ENCODE results near the gene RNU6-9. TPM values are rescaled to one million over a fixed set of nuclear protein-coding genes. Genes with fewer than 3 reads are reported as not detected.
"Not testable (repeated sequence)": the region's sequence is repeated elsewhere in the genome, so short reads cannot be mapped to it uniquely, and the experiment has no call there.

The RNU6-9 gene
- total and polyA plus RNA-seq, 2 donors: not detected

DNA sequence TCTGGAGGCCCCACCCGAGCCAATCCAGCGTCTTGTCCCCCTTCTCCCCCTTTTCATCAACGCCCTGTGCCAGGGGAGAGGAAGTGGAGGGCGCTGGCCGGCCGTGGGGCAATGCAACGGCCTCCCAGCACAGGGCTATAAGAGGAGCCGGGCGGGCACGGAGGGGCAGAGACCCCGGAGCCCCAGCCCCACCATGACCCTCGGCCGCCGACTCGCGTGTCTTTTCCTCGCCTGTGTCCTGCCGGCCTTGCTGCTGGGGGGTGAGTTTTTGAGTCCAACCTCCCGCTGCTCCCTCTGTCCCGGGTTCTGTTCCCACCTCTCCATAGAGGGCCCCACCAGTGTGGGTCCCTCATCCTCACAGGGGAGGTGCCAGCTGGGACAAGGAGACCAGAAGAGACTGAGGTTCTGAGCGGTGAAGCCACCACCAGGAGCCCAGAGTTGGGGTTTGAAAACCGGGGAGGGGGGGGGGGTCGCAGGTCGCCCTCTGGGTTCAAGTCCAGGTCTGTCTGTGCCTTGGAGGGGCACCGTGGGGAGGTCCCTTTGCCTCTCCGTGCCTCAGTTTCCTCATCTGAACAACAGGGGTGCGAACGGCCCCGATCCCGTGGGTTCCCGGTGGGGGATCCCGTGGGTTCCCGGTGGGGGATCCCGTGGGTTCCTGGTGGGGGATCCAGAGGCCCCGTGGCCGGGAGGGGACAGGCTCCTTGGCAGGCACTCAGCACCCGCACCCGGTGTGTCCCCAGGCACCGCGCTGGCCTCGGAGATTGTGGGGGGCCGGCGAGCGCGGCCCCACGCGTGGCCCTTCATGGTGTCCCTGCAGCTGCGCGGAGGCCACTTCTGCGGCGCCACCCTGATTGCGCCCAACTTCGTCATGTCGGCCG lies 40.9 kb upstream of the RNU6-9 start, which contains the start of gene ELANE:
ELANE (plus strand) TSS at position 168 of the 878 bp plus-strand sequence; CDS start at position 194, 26 bp downstream.
- 67% methylated on average over 55 of the region's 55 CpGs for WGBS
- no peak within 1 kb of the TSS for H3K27ac ChIP-seq (ENCODE audit: low read depth in 1 of 2, low read length in 1 of 2)
- no peak within 1 kb of the TSS for H3K4me3 ChIP-seq (ENCODE audit: low read length in 2 of 2)
- H3K9me3 ChIP-seq (ENCODE audit: control insufficient read depth in 2 of 2, insufficient read depth in 1 of 2, low read length in 1 of 2): no peaks in the 10 kb centered on the region
- H3K27me3 ChIP-seq (ENCODE audit: control insufficient read depth in 2 of 2, insufficient read depth in 1 of 2, low read length in 1 of 2): peaks cover 20 to 81% of the 10 kb centered on the region in 2 donors
- no peak for DNase-seq (ENCODE audit: low read depth in 6 of 9, low spot score in 9 of 9)
- no peaks in the 10 kb centered on the region for H3K4me1 ChIP-seq (ENCODE audit: control insufficient read depth in 2 of 2, insufficient read depth in 2 of 2, low read length in 2 of 2)
- no peaks in the 10 kb centered on the region for H3K36me3 ChIP-seq (ENCODE audit: control insufficient read depth in 2 of 2, insufficient read depth in 2 of 2, low read length in 1 of 2)

DNA sequence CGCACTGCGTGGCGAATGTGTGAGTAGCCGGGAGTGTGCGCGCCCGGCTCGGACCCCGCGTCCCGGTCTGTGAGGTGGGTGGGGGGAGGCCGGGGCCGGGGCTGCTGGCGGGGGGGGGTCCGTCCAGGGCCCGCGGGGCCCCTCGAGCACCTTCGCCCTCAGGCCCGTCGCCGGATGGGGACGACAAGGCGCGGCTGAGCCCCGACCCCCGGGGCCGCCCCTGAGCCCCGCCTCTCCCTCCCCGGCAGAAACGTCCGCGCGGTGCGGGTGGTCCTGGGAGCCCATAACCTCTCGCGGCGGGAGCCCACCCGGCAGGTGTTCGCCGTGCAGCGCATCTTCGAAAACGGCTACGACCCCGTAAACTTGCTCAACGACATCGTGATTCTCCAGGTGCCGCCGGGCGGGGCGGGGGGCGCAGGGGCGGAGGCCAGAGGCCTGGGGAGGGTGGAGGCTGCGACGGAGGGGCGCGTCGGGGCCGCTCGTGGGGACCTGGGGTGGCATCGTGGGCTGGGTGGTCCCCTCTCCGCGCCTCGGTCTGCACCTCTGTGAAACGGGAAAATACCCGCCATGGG lies 40.2 kb upstream of the RNU6-9 start:
- no peak for DNase-seq (ENCODE audit: low read depth in 6 of 9, low spot score in 9 of 9)
- Histone ChIP-seq H3K4me3 (ENCODE audit: low read length in 2 of 2) (no peak overlapping the region), H3K9me3 (ENCODE audit: control insufficient read depth in 2 of 2, insufficient read depth in 1 of 2, low read length in 1 of 2) (no peaks in the 10 kb centered on the region), H3K27me3 (ENCODE audit: control insufficient read depth in 2 of 2, insufficient read depth in 1 of 2, low read length in 1 of 2) (peaks cover 20 to 81% of the 10 kb centered on the region in 2 donors), H3K36me3 (ENCODE audit: control insufficient read depth in 2 of 2, insufficient read depth in 2 of 2, low read length in 1 of 2) (no peaks in the 10 kb centered on the region), H3K4me1 (ENCODE audit: control insufficient read depth in 2 of 2, insufficient read depth in 2 of 2, low read length in 2 of 2) (no peaks in the 10 kb centered on the region), H3K27ac (ENCODE audit: low read depth in 1 of 2, low read length in 1 of 2) (no peak overlapping the region)
- 35% methylated on average over 67 of the region's 67 CpGs for whole genome bisulfite sequencing

DNA sequence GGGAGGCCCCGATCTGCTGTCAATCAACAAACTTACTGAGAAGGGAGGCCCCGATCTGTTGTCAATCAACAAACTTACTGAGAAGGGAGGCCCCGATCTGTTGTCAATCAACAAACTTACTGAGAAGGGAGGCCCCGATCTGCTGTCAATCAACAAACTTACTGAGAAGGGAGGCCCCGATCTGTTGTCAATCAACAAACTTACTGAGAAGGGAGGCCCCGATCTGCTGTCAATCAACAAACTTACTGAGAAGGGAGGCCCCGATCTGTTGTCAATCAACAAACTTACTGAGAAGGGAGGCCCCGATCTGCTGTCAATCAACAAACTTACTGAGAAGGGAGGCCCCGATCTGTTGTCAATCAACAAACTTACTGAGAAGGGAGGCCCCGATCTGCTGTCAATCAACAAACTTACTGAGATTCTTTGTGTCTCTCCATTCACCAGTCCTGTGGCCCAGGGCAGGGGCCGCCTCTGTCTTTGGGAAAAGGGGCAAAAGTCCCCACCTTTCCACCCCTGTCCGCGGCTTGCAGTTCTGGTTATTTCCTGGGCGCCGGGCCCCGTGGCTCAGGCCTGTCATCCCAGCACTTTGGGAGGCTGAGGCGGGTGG lies 39.6 kb upstream of the RNU6-9 start:
- not testable (repeated sequence) for H3K4me1 ChIP-seq (ENCODE audit: control insufficient read depth in 2 of 2, insufficient read depth in 2 of 2, low read length in 2 of 2); H3K4me3 ChIP-seq (ENCODE audit: low read length in 2 of 2); H3K27ac ChIP-seq (ENCODE audit: low read depth in 1 of 2, low read length in 1 of 2); H3K36me3 ChIP-seq (ENCODE audit: control insufficient read depth in 2 of 2, insufficient read depth in 2 of 2, low read length in 1 of 2); DNase-seq (ENCODE audit: low read depth in 6 of 9, low spot score in 9 of 9); H3K9me3 ChIP-seq (ENCODE audit: control insufficient read depth in 2 of 2, insufficient read depth in 1 of 2, low read length in 1 of 2)
- H3K27me3 ChIP-seq (ENCODE audit: control insufficient read depth in 2 of 2, insufficient read depth in 1 of 2, low read length in 1 of 2): peaks cover 20 to 81% of the 10 kb centered on the region in 2 donors
- 84% methylated on average over 12 of the region's 17 CpGs for WGBS

DNA sequence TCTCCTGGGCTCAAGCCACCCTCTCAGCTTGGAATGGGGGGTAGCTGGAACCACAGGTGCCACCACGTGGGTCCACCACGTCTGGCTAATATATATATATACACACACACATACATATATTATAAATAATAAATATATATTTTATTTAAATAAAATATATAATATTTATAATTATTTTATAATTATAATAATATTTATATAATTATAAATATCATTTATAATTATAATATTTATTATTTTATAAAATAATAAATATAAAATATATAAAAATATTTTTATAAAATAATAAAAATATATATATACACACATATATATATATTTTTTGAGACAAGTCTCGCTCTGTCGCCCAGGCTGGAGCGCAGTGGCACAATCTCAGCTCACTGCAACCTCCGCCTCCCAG lies 38.7 kb upstream of the RNU6-9 start:
- H3K4me1 ChIP-seq (ENCODE audit: control insufficient read depth in 2 of 2, insufficient read depth in 2 of 2, low read length in 2 of 2): no peaks in the 10 kb centered on the region
- WGBS: 74% methylated on average over 6 of the region's 6 CpGs
- no peak overlapping the region for H3K27ac ChIP-seq (ENCODE audit: low read depth in 1 of 2, low read length in 1 of 2)
- peaks cover 0 to 5% of the 10 kb centered on the region in 2 donors for H3K9me3 ChIP-seq (ENCODE audit: control insufficient read depth in 2 of 2, insufficient read depth in 1 of 2, low read length in 1 of 2)
- H3K36me3 ChIP-seq (ENCODE audit: control insufficient read depth in 2 of 2, insufficient read depth in 2 of 2, low read length in 1 of 2): no peaks in the 10 kb centered on the region
- H3K27me3 ChIP-seq (ENCODE audit: control insufficient read depth in 2 of 2, insufficient read depth in 1 of 2, low read length in 1 of 2): peaks cover 29 to 81% of the 10 kb centered on the region in 2 donors
- DNase-seq (ENCODE audit: low read depth in 6 of 9, low spot score in 9 of 9): no peak
- H3K4me3 ChIP-seq (ENCODE audit: low read length in 2 of 2): no peak overlapping the region

DNA sequence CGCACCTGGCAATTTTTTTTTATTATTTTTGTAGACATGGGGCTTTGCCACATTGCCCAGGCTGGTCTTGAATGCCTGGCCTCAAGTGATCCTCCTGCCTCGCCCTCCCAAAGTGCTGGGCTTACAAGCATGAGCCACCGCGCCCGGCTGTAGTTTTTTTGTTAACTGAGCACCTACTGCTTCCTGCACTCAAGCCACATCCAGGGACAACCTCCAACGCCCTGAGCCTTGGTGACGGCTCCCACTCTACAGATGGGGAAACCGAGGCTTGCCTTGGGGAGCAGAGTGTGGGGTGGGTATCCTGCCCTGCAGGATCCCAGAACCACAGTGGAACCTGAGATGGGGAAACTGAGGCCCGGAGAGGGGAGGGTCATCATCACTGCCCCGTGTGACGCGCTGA lies 38.1 kb upstream of the RNU6-9 start:
- DNase-seq (ENCODE audit: low read depth in 6 of 9, low spot score in 9 of 9): no peak
- H3K27me3 ChIP-seq (ENCODE audit: control insufficient read depth in 2 of 2, insufficient read depth in 1 of 2, low read length in 1 of 2): peaks cover 34 to 81% of the 10 kb centered on the region in 2 donors
- H3K4me3 ChIP-seq (ENCODE audit: low read length in 2 of 2): no peak overlapping the region
- H3K27ac ChIP-seq (ENCODE audit: low read depth in 1 of 2, low read length in 1 of 2): no peak overlapping the region
- no peaks in the 10 kb centered on the region for H3K4me1 ChIP-seq (ENCODE audit: control insufficient read depth in 2 of 2, insufficient read depth in 2 of 2, low read length in 2 of 2)
- peaks cover 0 to 5% of the 10 kb centered on the region in 2 donors for H3K9me3 ChIP-seq (ENCODE audit: control insufficient read depth in 2 of 2, insufficient read depth in 1 of 2, low read length in 1 of 2)
- WGBS: 92% methylated on average over 12 of the region's 12 CpGs
- no peaks in the 10 kb centered on the region for H3K36me3 ChIP-seq (ENCODE audit: control insufficient read depth in 2 of 2, insufficient read depth in 2 of 2, low read length in 1 of 2)

DNA sequence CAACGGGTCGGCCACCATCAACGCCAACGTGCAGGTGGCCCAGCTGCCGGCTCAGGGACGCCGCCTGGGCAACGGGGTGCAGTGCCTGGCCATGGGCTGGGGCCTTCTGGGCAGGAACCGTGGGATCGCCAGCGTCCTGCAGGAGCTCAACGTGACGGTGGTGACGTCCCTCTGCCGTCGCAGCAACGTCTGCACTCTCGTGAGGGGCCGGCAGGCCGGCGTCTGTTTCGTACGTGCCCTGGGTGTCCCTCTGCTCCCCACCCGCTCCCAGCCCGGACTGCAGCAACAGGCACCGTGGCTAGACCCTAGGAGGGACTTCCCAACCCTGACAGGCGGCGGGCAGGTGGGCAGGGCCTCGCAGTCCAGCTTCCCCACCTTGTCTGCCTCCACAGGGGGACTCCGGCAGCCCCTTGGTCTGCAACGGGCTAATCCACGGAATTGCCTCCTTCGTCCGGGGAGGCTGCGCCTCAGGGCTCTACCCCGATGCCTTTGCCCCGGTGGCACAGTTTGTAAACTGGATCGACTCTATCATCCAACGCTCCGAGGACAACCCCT lies 37.6 kb upstream of the RNU6-9 start:
- H3K4me3 ChIP-seq (ENCODE audit: low read length in 2 of 2): no peak overlapping the region
- H3K27me3 ChIP-seq (ENCODE audit: control insufficient read depth in 2 of 2, insufficient read depth in 1 of 2, low read length in 1 of 2): peaks cover 34 to 81% of the 10 kb centered on the region in 2 donors
- no peak overlapping the region for H3K27ac ChIP-seq (ENCODE audit: low read depth in 1 of 2, low read length in 1 of 2)
- H3K4me1 ChIP-seq (ENCODE audit: control insufficient read depth in 2 of 2, insufficient read depth in 2 of 2, low read length in 2 of 2): no peaks in the 10 kb centered on the region
- no peaks in the 10 kb centered on the region for H3K36me3 ChIP-seq (ENCODE audit: control insufficient read depth in 2 of 2, insufficient read depth in 2 of 2, low read length in 1 of 2)
- peaks cover 0 to 5% of the 10 kb centered on the region in 2 donors for H3K9me3 ChIP-seq (ENCODE audit: control insufficient read depth in 2 of 2, insufficient read depth in 1 of 2, low read length in 1 of 2)
- no peak for DNase-seq (ENCODE audit: low read depth in 6 of 9, low spot score in 9 of 9)
- WGBS: 86% methylated on average over 40 of the region's 40 CpGs

DNA sequence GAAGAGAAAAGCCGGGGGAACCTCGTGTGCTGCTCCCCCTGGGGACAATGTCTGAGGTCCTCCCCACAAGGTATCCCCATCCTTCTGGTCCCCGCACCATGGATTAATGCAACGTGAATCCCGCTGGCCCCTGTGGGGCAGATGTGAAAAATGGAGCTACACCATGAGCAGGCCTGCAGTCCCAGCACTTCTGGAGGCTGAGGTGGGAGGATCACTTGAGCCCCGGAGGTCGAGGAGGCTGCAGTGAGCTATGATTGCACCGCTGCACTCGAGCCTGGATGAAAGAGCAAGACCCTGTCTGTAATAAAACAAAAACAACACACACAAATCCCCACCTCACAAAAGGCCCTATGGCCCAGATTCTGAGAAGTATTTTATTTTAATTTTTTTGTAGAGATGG lies 35.0 kb upstream of the RNU6-9 start:
- no peaks in the 10 kb centered on the region for H3K36me3 ChIP-seq (ENCODE audit: control insufficient read depth in 2 of 2, insufficient read depth in 2 of 2, low read length in 1 of 2)
- H3K9me3 ChIP-seq (ENCODE audit: control insufficient read depth in 2 of 2, insufficient read depth in 1 of 2, low read length in 1 of 2): peaks cover 2 to 17% of the 10 kb centered on the region in 2 donors
- H3K4me1 ChIP-seq (ENCODE audit: control insufficient read depth in 2 of 2, insufficient read depth in 2 of 2, low read length in 2 of 2): peaks cover 9% of the 10 kb centered on the region in 2 donors
- H3K27ac ChIP-seq (ENCODE audit: low read depth in 1 of 2, low read length in 1 of 2): no peak overlapping the region
- DNase-seq (ENCODE audit: low read depth in 6 of 9, low spot score in 9 of 9): no peak
- H3K27me3 ChIP-seq (ENCODE audit: control insufficient read depth in 2 of 2, insufficient read depth in 1 of 2, low read length in 1 of 2): peaks cover 43 to 82% of the 10 kb centered on the region in 2 donors
- no peak overlapping the region for H3K4me3 ChIP-seq (ENCODE audit: low read length in 2 of 2)
- 83% methylated on average over 9 of the region's 9 CpGs for WGBS

DNA sequence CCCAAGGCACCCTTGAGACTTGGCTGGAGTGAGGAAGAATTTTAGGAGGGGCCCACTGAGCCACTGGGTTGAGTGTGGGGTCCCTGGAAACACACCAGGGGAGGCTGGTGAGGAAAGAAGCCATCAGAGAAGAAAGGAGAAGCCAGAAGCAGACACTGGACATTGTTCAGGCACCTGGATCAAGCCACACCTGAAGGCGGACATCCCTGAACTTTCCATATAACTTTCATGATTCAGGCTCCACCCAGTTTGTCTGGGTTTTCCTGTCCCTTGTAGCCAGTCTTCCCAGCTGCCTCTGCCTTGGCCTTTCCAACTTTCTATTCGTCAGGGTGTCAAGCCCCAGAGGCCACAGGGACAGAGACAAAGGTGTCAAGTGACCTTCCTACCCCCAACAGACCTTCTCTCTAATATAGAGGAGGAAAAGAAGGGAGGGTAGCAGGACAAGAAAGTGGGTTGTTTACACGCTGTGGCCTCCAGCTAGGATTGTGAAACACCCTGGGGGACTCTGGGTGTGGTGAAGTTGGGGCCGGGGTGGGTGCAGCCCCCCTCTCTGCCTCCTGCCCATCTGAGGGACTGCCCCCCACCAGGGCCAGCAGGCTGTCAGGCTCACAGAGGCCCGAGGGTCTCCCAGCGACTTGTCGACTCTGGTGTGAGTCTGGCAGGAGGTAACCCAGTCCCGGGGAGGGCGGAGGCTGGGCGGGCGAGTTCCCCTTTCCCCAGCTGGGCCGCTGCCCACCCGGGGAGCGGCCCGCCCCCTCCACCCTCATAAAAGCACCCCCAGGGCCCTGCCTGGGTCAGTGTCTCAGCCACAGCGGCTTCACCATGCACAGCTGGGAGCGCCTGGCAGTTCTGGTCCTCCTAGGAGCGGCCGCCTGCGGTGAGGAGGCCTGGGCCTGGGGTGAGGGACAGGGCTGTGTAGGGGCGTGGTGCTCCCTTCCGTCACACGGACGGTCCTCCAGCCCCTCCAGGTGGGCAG lies 34.1 kb upstream of the RNU6-9 start, which contains the start of gene CFD:
CFD (plus strand) TSS at position 797 of the 976 bp plus-strand sequence; CDS start at position 823, 26 bp downstream.
- 25% methylated on average over 24 of the region's 24 CpGs for WGBS

More for the DNA sequence above, 34.1 kb upstream of the RNU6-9 start, which contains the start of gene CFD:
- Histone ChIP-seq H3K4me1 (ENCODE audit: control insufficient read depth in 2 of 2, insufficient read depth in 2 of 2, low read length in 2 of 2) (peaks cover 9 to 17% of the 10 kb centered on the region in 2 donors), H3K27me3 (ENCODE audit: control insufficient read depth in 2 of 2, insufficient read depth in 1 of 2, low read length in 1 of 2) (peaks cover 43 to 84% of the 10 kb centered on the region in 2 donors), H3K36me3 (ENCODE audit: control insufficient read depth in 2 of 2, insufficient read depth in 2 of 2, low read length in 1 of 2) (no peaks in the 10 kb centered on the region), H3K27ac (ENCODE audit: low read depth in 1 of 2, low read length in 1 of 2) (no peak within 1 kb of the TSS), H3K9me3 (ENCODE audit: control insufficient read depth in 2 of 2, insufficient read depth in 1 of 2, low read length in 1 of 2) (peaks cover 2 to 18% of the 10 kb centered on the region in 2 donors), H3K4me3 (ENCODE audit: low read length in 2 of 2) (no peak within 1 kb of the TSS)
- no peak for DNase-seq (ENCODE audit: low read depth in 6 of 9, low spot score in 9 of 9)

Data from thymus (tissue), 11 donors.